GM12874 (cell line): ENCODE measurements around the gene CD300A.
A peak's percentile ranks its signal among the peaks of the same experiment; 100 is the strongest.

Source experiments
- CTCF ChIP-seq: IDR thresholded peaks from 2 replicates; pipeline ENCODE4 v1.5.1; 2011; ENCODE audit warnings: low read depth, mild to moderate bottlenecking, control low read depth, low read length, moderate library complexity; ENCODE audit not compliant: insufficient read depth

Gene CD300A

GRCh38 chr17:74432424-74432690, 34.1 kb upstream of the CD300A start:
- no peak for TF ChIP-seq CTCF

- no peak for TF ChIP-seq CTCF
These were observed 33.6 kb upstream of the CD300A start for GRCh38 chr17:74432766-74433391.

GRCh38 chr17:74433421-74434121, 32.9 kb upstream of the CD300A start:
- no peak for TF ChIP-seq CTCF

GRCh38 chr17:74435775-74436359, 30.6 kb upstream of the CD300A start:
- no peak for TF ChIP-seq CTCF

GRCh38 chr17:74437702-74438101, 28.7 kb upstream of the CD300A start:
- peak; percentile 79 for TF ChIP-seq CTCF

- no peak for TF ChIP-seq CTCF
These were observed 26.5 kb upstream of the CD300A start for GRCh38 chr17:74439691-74440567.

- no peak for TF ChIP-seq CTCF
These were observed 24.9 kb upstream of the CD300A start for GRCh38 chr17:74441537-74441936.
